Thyroid gland (tissue), 4 donors: ENCODE data around the gene PREX1. TPM values are rescaled to one million over a fixed set of nuclear protein-coding genes. Genes with fewer than 3 reads are reported as not detected.

Experiments
- DNase-seq, 2 donors: peaks; one replicate each; pipeline ENCODE4 v3.0.0-alpha.2; 2019
- H3K27ac ChIP-seq, 3 donors: fragments of 200-600 bp; sonication (generic); 1 replicate in 2 of 3; 2 replicates in 1 of 3; pipeline ENCODE4 v1.5.1; 2016 to 2019; ENCODE audit warnings: mild to moderate bottlenecking in 1 of 3, moderate library complexity in 1 of 3
- H3K27me3 ChIP-seq: fragments of 200-600 bp; sonication (generic); one replicate; pipeline ENCODE4 v1.5.1; 2019
- H3K36me3 ChIP-seq, 2 donors: fragments of 200-600 bp; sonication (generic); one replicate each; pipeline ENCODE4 v1.5.1; 2016 to 2019
- H3K4me1 ChIP-seq, 2 donors: fragments of 200-600 bp; sonication (generic); one replicate each; pipeline ENCODE4 v1.5.1; 2017 to 2019
- H3K4me3 ChIP-seq, 3 donors: fragments of 200-600 bp; sonication (generic); replicated peaks in 1 of 3; 1 replicate in 2 of 3; 2 replicates in 1 of 3; pipeline ENCODE4 v1.5.1; 2016; ENCODE audit warnings: mild to moderate bottlenecking in 1 of 3
- H3K9me3 ChIP-seq: fragments of 200-600 bp; sonication (generic); one replicate; pipeline ENCODE4 v1.5.1; 2017
- CTCF ChIP-seq, 6 experiments: fragments of 200-600 bp in 3 of 6; fragments of 450-650 bp in 3 of 6; sonication (generic) in 3 of 6; IDR thresholded peaks; one replicate each; pipeline ENCODE4 v1.5.1; 2016 to 2019; ENCODE audit warnings: antibody characterized with exemption in 6 of 6, mild to moderate bottlenecking in 2 of 6, inconsistent platforms in 1 of 6, moderate library complexity in 1 of 6
- POLR2A ChIP-seq, 2 donors: fragments of 450-650 bp; IDR thresholded peaks; one replicate each; pipeline ENCODE4 v1.6.1; 2017; ENCODE audit warnings: antibody characterized with exemption in 2 of 2, mild to moderate bottlenecking in 2 of 2, moderate library complexity in 1 of 2
- WGBS, 2 donors: methylation state at CpG; one replicate each; pipeline ENCODE4 v1.1.5; 2017; 5-methylcytosine and 5-hydroxymethylcytosine counted together
- intact Hi-C: fragments of 100-400 bp; cut with DNase I; formaldehyde crosslinking; loops from one replicate; pipeline ENCODE4 v1.15.1; 2023
- total RNA-seq, 4 donors: library from RNA; depleted of rRNA; stranded (reverse); fragments of >200 nt; gene quantifications; one replicate each; pipeline ENCODE4 v1.2.3, GENCODE V29; 2016

Gene PREX1
- total RNA-seq, 4 donors from 2014 or later, result 10.2 to 42.7 (median 18.7) TPM

GRCh38 chr20:48804300-48804980, 23.4 kb downstream of the PREX1 start:
- intact Hi-C loops, result no loop called here
- Histone ChIP-seq H3K9me3 (no peaks in the 10 kb centered on the region), H3K27ac (no peak overlapping the region), H3K4me1 (peaks cover 0 to 9% of the 10 kb centered on the region in 2 donors), H3K27me3 (no peaks in the 10 kb centered on the region), H3K4me3 (no peak overlapping the region), H3K36me3 (no peaks in the 10 kb centered on the region)
- 86 to 92% methylated on average over 16 of the region's 16 CpGs for WGBS, 2 donors
- no peak for TF ChIP-seq POLR2A (IDR thresholded peaks at IDR 0.05)
- TF ChIP-seq CTCF (IDR thresholded peaks at IDR 0.05), result no peak
- DNase-seq, result no peak

- no peaks in the 10 kb centered on the region for H3K9me3 ChIP-seq
- no peak for DNase-seq
- intact Hi-C loops, result no loop called here
- WGBS, 2 donors, result 93 to 94% methylated on average over 8 to 10 of the region's 10 CpGs
- no peak for TF ChIP-seq POLR2A (IDR thresholded peaks at IDR 0.05)
- no peak for TF ChIP-seq CTCF (IDR thresholded peaks at IDR 0.05)
- H3K4me3 ChIP-seq, result no peak overlapping the region
- H3K27me3 ChIP-seq, result no peaks in the 10 kb centered on the region
- H3K36me3 ChIP-seq, result no peaks in the 10 kb centered on the region
- peaks cover 0 to 9% of the 10 kb centered on the region in 2 donors for H3K4me1 ChIP-seq
- no peak overlapping the region for H3K27ac ChIP-seq
Observed at GRCh38 chr20:48803176-48804053, 24.4 kb downstream of the PREX1 start.

- Histone ChIP-seq H3K4me1 (peaks cover 0 to 9% of the 10 kb centered on the region in 2 donors), H3K4me3 (no peak overlapping the region), H3K27me3 (no peaks in the 10 kb centered on the region), H3K9me3 (no peaks in the 10 kb centered on the region), H3K27ac (no peak overlapping the region), H3K36me3 (no peaks in the 10 kb centered on the region)
- TF ChIP-seq POLR2A (IDR thresholded peaks at IDR 0.05), result no peak
- no peak for TF ChIP-seq CTCF (IDR thresholded peaks at IDR 0.05)
- intact Hi-C loops, result no loop called here
- DNase-seq, result no peak
- 92% methylated on average over 5 to 7 of the region's 7 CpGs for WGBS, 2 donors
Observed at GRCh38 chr20:48802647-48803046, 25.2 kb downstream of the PREX1 start.

GRCh38 chr20:48802216-48802615, 25.6 kb downstream of the PREX1 start:
- no peak overlapping the region for H3K27ac ChIP-seq
- H3K36me3 ChIP-seq, result no peaks in the 10 kb centered on the region
- intact Hi-C loops, result no loop called here
- H3K9me3 ChIP-seq, result no peaks in the 10 kb centered on the region
- 47 to 97% methylated on average over 1 to 2 of the region's 2 CpGs for whole genome bisulfite sequencing, 2 donors
- H3K27me3 ChIP-seq, result no peaks in the 10 kb centered on the region
- no peak overlapping the region for H3K4me3 ChIP-seq
- TF ChIP-seq POLR2A (IDR thresholded peaks at IDR 0.05) (no peak), CTCF (IDR thresholded peaks at IDR 0.05) (no peak)
- DNase-seq, result no peak
- peaks cover 0 to 9% of the 10 kb centered on the region in 2 donors for H3K4me1 ChIP-seq

GRCh38 chr20:48801197-48801596, 26.6 kb downstream of the PREX1 start:
- 90 to 100% methylated on average over 10 of the region's 10 CpGs for WGBS, 2 donors
- Histone ChIP-seq H3K9me3 (no peaks in the 10 kb centered on the region), H3K4me3 (no peak overlapping the region), H3K4me1 (peaks cover 0 to 9% of the 10 kb centered on the region in 2 donors), H3K27me3 (no peaks in the 10 kb centered on the region), H3K27ac (no peak overlapping the region), H3K36me3 (no peaks in the 10 kb centered on the region)
- intact Hi-C loops, result no loop called here
- TF ChIP-seq CTCF (IDR thresholded peaks at IDR 0.05) (no peak), POLR2A (IDR thresholded peaks at IDR 0.05) (no peak)
- no peak for DNase-seq
